NB4 (cell line): ENCODE results near the gene NMRK1.

ENCODE experiments used
- DNase-seq: peaks from one replicate; pipeline ENCODE4 v3.0.0; 2010; ENCODE audit warnings: low read depth
- H3K4me3 ChIP-seq: one replicate; pipeline ENCODE4 v1.5.1; 2011; ENCODE audit warnings: mild to moderate bottlenecking, low read depth, low read length, moderate library complexity
- MYC ChIP-seq: IDR thresholded peaks from 2 replicates; pipeline ENCODE4 v1.6.1; 2011; ENCODE audit warnings: low read depth, low read length
- POLR2A ChIP-seq: IDR thresholded peaks from 2 replicates; pipeline ENCODE4 v1.6.1; 2011; ENCODE audit warnings: mild to moderate bottlenecking; ENCODE audit not compliant: insufficient read length; ENCODE audit errors: extremely low read depth
- TF ChIP-seq, protein P1 (sequence below): IDR thresholded peaks from one replicate; pipeline ENCODE4 v1.5.1; 2012; ENCODE audit warnings: low read depth, low read length
- TF ChIP-seq, protein P2 (sequence below): IDR thresholded peaks from 2 replicates; pipeline ENCODE4 v1.6.1; 2011; ENCODE audit warnings: low read depth, low read length

Gene NMRK1

DNA sequence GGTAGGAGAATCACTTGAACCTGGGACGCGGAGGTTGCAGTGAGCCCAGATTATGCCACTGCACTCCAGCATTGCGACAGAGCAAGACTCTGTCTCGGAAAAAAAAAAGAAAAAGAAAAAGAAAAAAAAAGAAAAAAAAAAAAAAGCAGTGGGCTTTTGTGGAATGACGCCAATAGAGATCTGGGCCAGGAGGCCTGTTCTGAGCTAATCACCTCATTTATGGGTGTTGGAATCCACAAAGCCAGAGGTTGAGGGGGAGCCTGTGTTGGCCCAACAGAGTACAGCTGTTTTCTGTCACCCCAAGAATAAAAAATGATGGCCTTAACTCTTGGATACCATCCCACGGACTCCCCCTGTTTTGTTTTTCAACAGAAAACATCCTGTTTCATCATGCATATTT, 18.9 kb upstream of the NMRK1 start:
- TF ChIP-seq, protein P1, sequence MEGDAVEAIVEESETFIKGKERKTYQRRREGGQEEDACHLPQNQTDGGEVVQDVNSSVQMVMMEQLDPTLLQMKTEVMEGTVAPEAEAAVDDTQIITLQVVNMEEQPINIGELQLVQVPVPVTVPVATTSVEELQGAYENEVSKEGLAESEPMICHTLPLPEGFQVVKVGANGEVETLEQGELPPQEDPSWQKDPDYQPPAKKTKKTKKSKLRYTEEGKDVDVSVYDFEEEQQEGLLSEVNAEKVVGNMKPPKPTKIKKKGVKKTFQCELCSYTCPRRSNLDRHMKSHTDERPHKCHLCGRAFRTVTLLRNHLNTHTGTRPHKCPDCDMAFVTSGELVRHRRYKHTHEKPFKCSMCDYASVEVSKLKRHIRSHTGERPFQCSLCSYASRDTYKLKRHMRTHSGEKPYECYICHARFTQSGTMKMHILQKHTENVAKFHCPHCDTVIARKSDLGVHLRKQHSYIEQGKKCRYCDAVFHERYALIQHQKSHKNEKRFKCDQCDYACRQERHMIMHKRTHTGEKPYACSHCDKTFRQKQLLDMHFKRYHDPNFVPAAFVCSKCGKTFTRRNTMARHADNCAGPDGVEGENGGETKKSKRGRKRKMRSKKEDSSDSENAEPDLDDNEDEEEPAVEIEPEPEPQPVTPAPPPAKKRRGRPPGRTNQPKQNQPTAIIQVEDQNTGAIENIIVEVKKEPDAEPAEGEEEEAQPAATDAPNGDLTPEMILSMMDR, result no peak
- TF ChIP-seq, protein P2, sequence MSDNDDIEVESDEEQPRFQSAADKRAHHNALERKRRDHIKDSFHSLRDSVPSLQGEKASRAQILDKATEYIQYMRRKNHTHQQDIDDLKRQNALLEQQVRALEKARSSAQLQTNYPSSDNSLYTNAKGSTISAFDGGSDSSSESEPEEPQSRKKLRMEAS, result no peak
- TF ChIP-seq MYC (no peak), POLR2A (no peak)
- no peak for DNase-seq
- H3K4me3 ChIP-seq, result no peak overlapping the region

DNA sequence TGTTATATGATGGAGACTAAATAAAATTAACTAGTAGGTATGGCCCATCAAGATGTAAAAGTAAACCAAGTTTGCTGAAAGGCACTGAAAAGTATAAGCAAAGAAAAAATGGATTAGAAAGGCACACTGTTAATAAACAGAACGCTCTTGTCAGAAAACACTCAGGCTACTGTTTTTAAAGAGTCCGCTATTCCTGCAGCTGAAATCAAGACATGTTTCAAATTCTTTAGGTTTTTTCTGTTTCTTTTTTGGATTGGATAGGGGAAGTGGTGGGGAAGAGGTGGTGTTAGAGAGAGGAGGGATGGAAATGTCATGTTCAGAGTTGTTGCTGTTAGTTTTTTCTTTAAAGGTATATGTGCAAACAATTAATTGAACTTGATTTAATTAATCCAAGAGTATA, 17.9 kb upstream of the NMRK1 start:
- no peak for TF ChIP-seq POLR2A
- TF ChIP-seq, protein P1, result no peak
- TF ChIP-seq, protein P2, result no peak
- no peak for TF ChIP-seq MYC
- no peak overlapping the region for H3K4me3 ChIP-seq

DNA sequence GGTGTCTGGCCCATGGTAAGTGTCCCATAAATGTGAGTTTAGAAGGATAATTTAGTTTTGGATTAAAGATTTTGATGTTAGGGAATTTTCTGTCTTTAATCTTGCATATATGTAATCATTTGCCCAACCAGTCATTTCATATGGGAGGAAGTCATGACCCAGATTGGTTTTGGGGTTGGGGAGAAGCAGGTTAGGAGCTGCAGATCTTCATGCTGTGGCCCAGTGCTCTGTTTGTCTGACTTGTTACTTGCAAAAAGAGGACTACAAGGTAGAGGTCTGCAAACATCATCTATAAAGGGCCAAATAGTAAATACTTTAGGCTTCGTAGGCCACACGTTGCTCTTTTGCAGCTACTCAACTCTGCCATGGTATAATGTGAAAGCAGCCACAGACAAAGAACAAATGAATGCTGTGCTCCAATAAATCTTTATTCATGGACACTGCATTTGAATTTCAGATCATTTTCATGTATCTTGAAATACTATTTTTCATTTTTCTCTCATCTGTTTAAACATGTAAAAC, 17.1 kb upstream of the NMRK1 start:
- no peak overlapping the region for H3K4me3 ChIP-seq
- DNase-seq, result no peak
- TF ChIP-seq, protein P1, result no peak
- TF ChIP-seq, protein P2, result no peak
- no peak for TF ChIP-seq MYC
- TF ChIP-seq POLR2A, result no peak

More for the DNA sequence above, 17.9 kb upstream of the NMRK1 start:
- no peak for DNase-seq

DNA sequence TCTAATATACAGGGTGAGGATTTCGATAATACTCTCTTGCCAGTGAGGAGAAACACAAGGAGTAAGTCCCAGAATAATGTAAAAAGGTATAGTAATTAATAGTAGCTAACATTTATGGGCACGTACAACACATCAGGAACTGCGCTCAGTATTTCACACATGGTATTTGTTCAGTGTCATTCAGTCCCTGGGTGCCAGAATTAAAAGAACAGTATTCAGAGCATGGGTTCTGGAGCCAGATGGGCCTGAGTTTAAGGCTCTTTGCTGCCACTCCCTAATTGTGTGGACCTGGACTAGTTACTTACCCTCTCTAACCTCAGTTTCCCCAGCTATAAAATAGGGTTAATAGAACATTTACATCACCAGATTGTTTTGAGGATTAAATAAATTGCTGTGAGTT, 16.7 kb upstream of the NMRK1 start:
- H3K4me3 ChIP-seq, result no peak overlapping the region
- DNase-seq, result no peak
- TF ChIP-seq MYC, result no peak
- TF ChIP-seq, protein P1, result no peak
- TF ChIP-seq, protein P2, result no peak
- TF ChIP-seq POLR2A, result no peak

DNA sequence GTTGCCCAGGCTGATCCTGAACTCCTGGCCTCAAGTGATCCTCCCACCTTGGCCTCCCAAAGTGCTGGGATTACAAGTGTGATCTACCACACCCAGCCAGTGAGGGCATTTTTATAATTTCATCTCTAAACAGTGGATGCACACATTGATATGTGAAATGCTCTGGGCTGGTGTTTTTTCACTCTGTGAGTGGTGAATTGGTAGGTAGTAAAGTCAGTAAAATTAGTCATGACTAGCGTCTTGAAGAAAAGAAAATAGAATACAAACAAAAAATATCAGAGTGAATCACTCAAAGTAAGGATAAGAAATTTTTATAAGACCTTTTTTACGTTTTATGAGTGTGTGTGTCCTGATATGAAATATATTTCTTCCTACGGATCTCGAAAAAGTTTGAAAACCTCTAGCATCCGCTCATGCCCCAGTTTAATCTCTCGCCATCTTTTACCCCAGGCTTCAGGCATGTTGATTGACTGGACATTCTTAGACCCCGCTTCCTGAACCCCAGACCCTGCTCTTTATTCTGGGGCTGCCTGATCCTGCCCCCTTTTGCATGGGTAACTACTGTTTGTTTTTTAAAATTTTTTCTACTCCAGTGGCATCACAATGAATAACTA, 14.3 kb upstream of the NMRK1 start:
- no peak overlapping the region for H3K4me3 ChIP-seq
- TF ChIP-seq, protein P2, result no peak
- no peak for TF ChIP-seq POLR2A
- TF ChIP-seq MYC, result no peak
- TF ChIP-seq, protein P1, result no peak
- DNase-seq, result no peak
